Measurements from ENCODE around the gene PARD6G. TPM values are rescaled to one million over a fixed set of nuclear protein-coding genes. Genes with fewer than 3 reads are reported as not detected.

Gene PARD6G
- total RNA-seq, 2 donors from 2014 or later: not detected

DNA sequence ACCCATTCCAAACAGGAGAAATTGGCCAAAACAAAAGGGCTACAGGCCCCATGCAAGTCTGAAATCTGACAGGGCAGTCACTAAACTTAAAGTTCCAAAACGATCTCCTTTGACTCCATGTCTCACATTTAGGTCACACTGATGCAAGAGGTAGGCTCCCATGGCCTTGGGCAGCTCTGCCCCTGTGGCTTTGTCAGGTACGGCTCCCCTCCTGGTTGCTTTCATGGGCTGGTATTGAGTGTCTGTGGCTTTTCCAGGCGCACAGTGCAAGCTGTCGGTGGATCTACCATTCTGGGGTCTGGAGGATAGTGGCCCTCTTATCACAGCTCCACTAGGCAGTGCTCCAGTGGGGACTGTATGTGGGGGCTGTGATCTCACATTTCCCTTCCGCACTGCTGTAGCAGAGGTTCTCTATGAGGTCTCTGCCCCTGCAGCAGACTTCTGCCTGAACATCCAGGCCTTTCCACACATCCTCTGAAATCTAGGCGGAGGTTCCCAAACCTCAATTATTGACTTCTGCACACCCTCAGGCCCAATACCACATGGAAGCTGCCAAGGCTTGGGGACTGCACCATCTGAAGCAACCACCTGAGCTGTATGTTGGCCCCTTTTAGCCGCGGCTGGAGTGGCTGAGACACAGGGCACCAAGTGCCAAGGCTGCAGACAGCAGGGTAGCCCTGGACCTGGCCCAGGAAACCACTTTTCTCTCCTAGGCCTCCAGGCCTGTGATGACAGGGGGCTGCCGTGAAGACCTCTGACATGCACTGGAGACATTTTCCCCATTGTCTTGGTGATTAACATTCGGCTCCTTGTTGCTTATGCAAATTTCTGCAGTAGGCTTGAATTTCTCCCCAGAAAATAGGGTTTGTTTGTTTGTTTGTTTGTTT is 28.7 kb downstream of the PARD6G start:
- Mint-ChIP-seq H3K4me1 (ENCODE audit: low read depth in 2 of 2) (no peaks in the 10 kb centered on the region), H3K27me3 (peaks cover 11 to 35% of the 10 kb centered on the region in 2 donors), H3K4me3 (no peak overlapping the region), H3K36me3 (no peaks in the 10 kb centered on the region), H3K27ac (no peak overlapping the region), H3K9me3 (no peaks in the 10 kb centered on the region)
- no peak for DNase-seq (ENCODE audit: low spot score)
- ATAC-seq: no peak

DNA sequence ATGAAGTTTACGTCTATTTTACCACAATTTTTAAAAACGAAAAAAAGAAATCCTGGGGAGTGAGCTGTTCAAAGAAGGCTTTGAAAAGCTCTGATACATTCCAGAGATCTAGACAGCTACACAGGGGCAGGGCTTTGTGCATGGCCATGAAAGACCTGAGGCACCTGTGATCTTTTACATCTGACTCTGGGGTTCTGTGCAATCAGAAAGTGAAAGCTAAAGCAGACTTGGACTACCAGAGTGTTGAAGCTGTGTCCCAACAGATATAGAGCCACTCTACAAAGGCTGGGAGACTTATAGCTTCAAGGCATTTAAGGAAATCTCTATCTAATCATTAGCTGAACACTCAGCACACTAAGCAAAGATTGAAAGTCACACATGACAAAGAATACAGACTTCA is 34.1 kb downstream of the PARD6G start:
- Mint-ChIP-seq H3K4me3 (no peak overlapping the region), H3K27me3 (peaks cover 14 to 42% of the 10 kb centered on the region in 2 donors), H3K4me1 (ENCODE audit: low read depth in 2 of 2) (no peaks in the 10 kb centered on the region), H3K27ac (no peak overlapping the region), H3K36me3 (no peaks in the 10 kb centered on the region), H3K9me3 (no peaks in the 10 kb centered on the region)
- ATAC-seq: no peak
- DNase-seq (ENCODE audit: low spot score): no peak

DNA sequence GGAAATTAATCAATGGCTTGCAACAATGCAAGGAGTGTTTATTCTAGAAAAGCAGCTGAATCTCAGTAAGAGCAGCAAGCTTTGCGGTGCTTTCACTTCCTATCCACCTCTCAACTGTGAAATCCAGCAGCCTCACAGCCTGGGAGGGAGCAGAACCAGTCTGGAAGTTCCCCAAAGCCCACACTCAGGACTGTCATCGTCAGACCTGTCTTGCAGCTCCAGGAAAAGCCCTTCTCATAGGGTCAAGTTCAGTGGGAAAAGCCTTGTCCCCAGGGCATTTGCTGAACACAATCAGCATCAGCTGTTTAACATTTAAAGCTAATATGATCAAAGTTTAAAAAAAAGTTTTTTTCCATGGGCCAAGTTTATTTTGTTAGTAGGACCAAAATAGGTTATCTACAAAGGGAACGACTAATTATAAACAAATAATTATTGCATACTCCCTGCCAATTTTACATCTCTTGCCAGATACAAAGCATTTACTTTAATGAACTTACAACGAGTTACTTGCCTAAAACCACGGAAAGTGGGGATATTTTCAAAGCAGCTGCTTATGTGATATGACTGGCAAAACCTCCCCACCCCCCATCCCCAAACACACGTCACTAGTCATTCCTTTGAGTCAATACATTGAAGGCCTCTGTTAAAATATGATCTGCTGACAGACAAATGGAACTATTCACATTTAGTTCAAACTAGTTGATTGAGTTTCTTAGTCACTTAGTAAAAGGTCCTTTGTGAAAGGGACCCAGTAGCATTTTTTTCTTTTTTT is 36.8 kb downstream of the PARD6G start:
- no peak for DNase-seq (ENCODE audit: low spot score)
- Mint-ChIP-seq H3K27ac (no peak overlapping the region), H3K9me3 (no peaks in the 10 kb centered on the region), H3K4me3 (no peak overlapping the region), H3K27me3 (peaks cover 16 to 35% of the 10 kb centered on the region in 2 donors), H3K36me3 (no peaks in the 10 kb centered on the region), H3K4me1 (ENCODE audit: low read depth in 2 of 2) (no peaks in the 10 kb centered on the region)
- ATAC-seq: no peak

DNA sequence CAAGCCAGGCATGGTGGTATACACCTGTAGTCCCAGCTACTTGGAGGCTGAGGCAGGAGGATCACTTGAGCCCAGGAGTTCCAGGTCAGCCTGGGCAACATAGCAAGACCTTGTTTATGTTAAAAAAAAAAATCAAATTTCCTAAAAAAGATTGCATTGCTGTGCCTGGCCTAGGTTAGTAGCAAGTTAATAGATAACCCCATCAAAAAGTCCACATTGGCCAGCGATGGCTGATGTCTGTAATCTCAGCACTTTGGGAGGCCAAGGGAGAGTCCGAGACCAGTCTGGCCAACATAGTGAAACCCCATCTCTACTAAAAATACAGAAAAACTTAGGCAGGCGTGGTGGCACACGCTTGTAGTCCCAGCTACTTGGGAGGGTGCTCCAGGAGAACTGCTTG is 38.7 kb downstream of the PARD6G start:
- no peak for ATAC-seq

DNA sequence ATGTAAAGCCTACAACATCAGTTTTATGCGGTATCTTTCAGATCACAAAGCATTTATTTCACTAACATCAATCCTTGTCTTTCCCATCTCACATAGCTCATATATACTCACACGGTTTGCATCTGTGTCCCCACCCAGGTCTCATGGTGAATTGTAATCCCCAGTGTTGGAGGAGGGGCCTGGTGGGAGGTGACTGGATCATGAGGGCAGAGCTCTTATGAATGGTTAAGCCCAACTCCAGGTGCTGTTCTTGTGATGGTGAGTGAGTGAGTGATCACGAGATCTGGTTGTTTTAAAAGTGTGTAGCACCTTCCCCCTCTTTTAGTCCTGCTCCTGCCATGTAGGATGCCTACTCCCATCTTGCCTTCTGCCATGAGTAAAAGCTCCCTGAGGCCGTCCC is 42.0 kb downstream of the PARD6G start:
- no peak for ATAC-seq
- no peak overlapping the region for H3K27ac Mint-ChIP-seq
- H3K36me3 Mint-ChIP-seq: no peaks in the 10 kb centered on the region
- H3K4me3 Mint-ChIP-seq: no peak overlapping the region
- peaks cover 3 to 14% of the 10 kb centered on the region in 2 donors for H3K4me1 Mint-ChIP-seq (ENCODE audit: low read depth in 2 of 2)
- no peaks in the 10 kb centered on the region for H3K9me3 Mint-ChIP-seq
- no peak for DNase-seq (ENCODE audit: low spot score)
- H3K27me3 Mint-ChIP-seq: peaks cover 15 to 36% of the 10 kb centered on the region in 2 donors

More for the DNA sequence above, 38.7 kb downstream of the PARD6G start:
- Mint-ChIP-seq H3K4me1 (ENCODE audit: low read depth in 2 of 2) (no peaks in the 10 kb centered on the region), H3K27ac (no peak overlapping the region), H3K36me3 (no peaks in the 10 kb centered on the region), H3K4me3 (no peak overlapping the region), H3K27me3 (peaks cover 19 to 27% of the 10 kb centered on the region in 2 donors), H3K9me3 (no peaks in the 10 kb centered on the region)
- no peak for DNase-seq (ENCODE audit: low spot score)

DNA sequence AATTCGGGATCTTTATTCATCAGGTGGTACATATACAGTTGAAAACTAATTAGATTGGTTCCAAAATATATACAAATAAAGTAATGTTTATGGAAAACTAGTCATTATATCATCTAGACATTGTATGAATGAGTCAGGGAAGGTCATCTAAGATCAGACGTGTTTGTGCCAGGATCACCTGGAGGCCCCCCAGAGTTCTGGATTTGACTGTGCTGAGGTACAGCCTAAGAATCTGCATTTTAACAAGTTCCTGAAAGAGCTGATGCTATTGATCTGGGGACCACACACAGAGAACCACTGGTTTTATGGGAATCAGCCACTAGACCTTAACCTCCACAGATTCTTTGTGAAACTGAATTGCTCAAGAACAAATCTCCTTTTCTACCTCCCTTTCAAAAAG is 43.2 kb downstream of the PARD6G start:
- Mint-ChIP-seq H3K27me3 (peaks cover 18 to 39% of the 10 kb centered on the region in 2 donors), H3K9me3 (no peaks in the 10 kb centered on the region), H3K4me1 (ENCODE audit: low read depth in 2 of 2) (peaks cover 5 to 16% of the 10 kb centered on the region in 2 donors), H3K4me3 (no peak overlapping the region), H3K27ac (no peak overlapping the region), H3K36me3 (no peaks in the 10 kb centered on the region)
- no peak for DNase-seq (ENCODE audit: low spot score)
- no peak for ATAC-seq

DNA sequence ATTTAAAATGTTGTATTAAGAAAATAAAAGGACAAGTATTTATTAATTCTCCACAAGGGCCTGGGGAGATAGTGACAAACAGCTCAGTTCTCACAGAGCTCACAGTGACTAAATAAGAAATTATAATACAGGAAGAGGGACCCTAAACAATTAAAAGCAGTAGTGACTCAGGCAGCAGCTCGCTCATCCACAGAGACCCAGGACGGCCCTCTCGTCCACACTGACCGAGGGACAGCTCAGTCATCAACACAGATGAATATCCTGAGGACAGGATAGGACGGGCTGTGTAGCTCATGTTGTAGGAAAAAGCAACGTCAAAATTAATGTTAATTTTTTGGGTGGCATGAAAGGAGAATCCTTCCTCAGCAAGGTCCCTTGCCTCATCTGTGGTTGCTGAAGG is 44.1 kb downstream of the PARD6G start:
- H3K4me3 Mint-ChIP-seq: peak overlapping the region; percentile 63
- ATAC-seq (peak in 1 of 2 donors; percentile 54), DNase-seq (ENCODE audit: low spot score) (no peak)
- no peaks in the 10 kb centered on the region for H3K9me3 Mint-ChIP-seq
- no peak overlapping the region for H3K27ac Mint-ChIP-seq
- peaks cover 17 to 40% of the 10 kb centered on the region in 2 donors for H3K27me3 Mint-ChIP-seq
- peaks cover 5 to 16% of the 10 kb centered on the region in 2 donors for H3K4me1 Mint-ChIP-seq (ENCODE audit: low read depth in 2 of 2)
- H3K36me3 Mint-ChIP-seq: no peaks in the 10 kb centered on the region

DNA sequence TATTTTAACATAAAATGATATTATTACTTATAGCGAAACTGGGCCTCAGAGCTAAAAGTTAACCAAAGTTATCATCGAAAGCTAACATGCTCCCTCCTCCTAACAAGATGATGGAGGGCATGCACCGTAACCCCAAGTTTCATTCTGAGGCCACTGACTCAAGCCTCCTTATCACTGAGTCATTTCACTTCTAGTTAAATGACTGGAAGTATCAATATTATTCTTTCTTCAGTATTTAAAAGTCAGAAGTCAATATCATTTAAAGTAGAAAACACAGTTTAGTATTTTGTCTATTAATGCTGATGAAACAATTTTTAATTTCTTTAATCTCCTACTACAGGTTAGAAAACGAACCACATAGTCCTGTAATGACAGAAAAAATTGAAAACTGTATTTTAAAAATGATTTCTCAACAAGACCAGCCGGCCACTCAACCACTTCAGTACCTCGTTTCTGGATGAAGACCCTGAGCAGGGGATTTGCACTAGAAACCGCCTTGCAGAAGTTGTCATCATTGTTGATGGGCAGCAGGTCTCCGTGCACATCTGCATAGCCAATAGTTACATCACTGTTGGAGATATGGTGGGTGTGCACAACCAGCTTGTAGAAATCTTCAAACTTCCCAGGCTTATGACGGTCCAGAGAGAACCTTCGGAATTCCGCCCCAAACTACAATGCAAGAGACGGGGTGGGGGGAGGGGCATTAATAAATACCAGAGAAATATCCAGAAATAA is 44.9 kb downstream of the PARD6G start:
- ATAC-seq (peak; percentile 76 to 88), DNase-seq (ENCODE audit: low spot score) (no peak)
- no peak overlapping the region for H3K27ac Mint-ChIP-seq
- H3K27me3 Mint-ChIP-seq: peaks cover 15 to 47% of the 10 kb centered on the region in 2 donors
- peaks cover 5 to 16% of the 10 kb centered on the region in 2 donors for H3K4me1 Mint-ChIP-seq (ENCODE audit: low read depth in 2 of 2)
- no peaks in the 10 kb centered on the region for H3K36me3 Mint-ChIP-seq
- H3K4me3 Mint-ChIP-seq: peak overlapping the region; percentile 63
- no peaks in the 10 kb centered on the region for H3K9me3 Mint-ChIP-seq

DNA sequence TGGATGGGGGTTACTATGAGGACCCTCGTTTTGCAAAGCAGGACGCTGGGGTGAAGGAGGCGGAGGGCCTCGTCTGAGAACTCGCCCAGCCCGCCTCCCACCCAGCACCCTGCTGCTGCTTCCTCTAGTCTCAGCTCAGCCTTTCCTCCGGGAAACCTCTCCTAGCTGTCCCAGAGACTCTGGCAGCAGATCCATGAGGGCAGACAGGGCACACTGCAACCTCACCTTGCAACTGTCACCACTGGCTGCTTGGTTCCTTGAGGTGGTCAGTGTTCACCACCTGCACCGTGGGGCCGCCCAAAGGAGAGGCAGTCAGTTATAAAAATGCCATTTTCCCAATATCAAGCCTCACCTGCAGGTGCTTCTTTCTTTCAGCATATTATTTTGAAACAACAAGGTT is 45.6 kb downstream of the PARD6G start:
- H3K27ac Mint-ChIP-seq: no peak overlapping the region
- peak in 1 of 2 donors; percentile 54 for ATAC-seq

DNA sequence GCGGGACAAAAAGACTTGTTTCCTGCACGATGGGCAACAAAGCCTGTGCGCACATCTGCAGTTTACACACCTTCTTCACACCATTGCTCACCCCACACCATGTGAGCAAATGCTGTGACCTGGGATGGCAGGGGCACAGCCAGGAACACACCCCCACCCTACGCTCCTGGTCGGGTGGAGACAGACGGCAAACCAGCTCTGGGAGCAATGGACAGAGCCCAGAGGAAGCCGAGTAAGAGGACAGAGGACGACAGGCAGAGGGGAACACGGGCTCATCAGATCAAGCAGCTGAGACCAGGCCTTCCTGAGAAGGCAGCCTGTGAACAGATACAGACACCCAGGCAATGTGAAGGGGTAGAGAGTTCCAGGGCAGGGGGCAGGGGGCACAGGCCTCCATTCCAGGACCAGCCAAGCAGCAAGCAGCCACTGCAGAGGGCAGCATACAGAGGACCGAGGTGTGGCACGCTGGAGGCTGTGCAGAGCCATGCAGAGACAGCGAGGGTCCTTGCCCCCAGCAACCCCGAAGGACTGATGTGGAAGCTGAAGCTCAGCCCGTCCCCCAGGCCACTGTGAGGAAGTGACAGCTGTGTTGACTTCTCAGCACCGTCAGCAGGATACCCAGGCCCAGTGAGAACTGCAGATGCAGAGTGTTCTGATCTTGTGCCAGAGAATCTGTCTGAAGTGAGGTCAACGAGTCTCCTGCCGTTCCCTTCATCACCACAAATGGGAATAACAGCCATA is 46.2 kb downstream of the PARD6G start:
- H3K36me3 Mint-ChIP-seq: no peaks in the 10 kb centered on the region
- ATAC-seq: no peak
- no peak for DNase-seq (ENCODE audit: low spot score)
- no peak overlapping the region for H3K27ac Mint-ChIP-seq
- peaks cover 15 to 54% of the 10 kb centered on the region in 2 donors for H3K27me3 Mint-ChIP-seq
- H3K4me3 Mint-ChIP-seq: no peak overlapping the region
- no peaks in the 10 kb centered on the region for H3K9me3 Mint-ChIP-seq
- H3K4me1 Mint-ChIP-seq (ENCODE audit: low read depth in 2 of 2): peaks cover 5 to 16% of the 10 kb centered on the region in 2 donors

More for the DNA sequence above, 45.6 kb downstream of the PARD6G start:
- H3K9me3 Mint-ChIP-seq: no peaks in the 10 kb centered on the region
- DNase-seq (ENCODE audit: low spot score): no peak
- H3K36me3 Mint-ChIP-seq: no peaks in the 10 kb centered on the region
- H3K4me3 Mint-ChIP-seq: peak overlapping the region; percentile 51
- H3K27me3 Mint-ChIP-seq: peaks cover 15 to 54% of the 10 kb centered on the region in 2 donors
- H3K4me1 Mint-ChIP-seq (ENCODE audit: low read depth in 2 of 2): peaks cover 5 to 16% of the 10 kb centered on the region in 2 donors

DNA sequence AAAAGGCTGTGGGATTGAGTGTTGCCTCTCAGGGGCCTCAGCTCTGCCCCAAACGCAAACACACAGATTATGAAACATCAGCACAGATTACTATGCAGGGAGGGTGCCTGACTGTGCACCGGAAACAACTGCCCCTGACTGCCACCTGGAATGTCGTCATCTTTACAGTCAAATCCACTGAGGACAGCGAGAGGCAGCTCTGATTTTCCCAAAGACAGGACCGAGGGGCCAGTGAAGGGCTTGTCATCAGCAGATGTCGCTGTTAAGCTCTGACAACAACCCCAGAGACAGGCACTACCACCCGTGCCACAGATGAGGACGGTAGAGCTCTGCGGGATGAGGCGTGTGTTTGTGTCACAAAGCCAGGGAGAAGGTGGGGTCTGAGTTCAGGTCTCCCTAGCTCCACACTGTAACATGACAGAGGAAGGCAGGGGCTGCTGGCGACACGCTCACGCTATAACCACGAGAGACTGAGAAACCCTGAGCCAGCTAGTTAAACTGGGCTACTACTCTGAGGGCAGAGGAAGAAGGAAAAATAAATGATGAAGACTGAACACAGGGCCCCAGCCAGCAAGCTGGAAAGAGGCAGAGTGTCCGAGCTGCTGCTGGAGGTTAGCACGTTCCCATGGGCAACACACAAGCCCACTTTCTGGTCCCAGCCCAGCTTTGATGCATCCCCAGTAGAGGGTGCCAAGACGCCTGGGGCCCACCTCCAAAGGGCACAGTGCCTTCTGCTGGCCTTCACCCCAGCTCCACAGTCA is 47.0 kb downstream of the PARD6G start:
- Mint-ChIP-seq H3K4me1 (ENCODE audit: low read depth in 2 of 2) (peaks cover 5 to 16% of the 10 kb centered on the region in 2 donors), H3K9me3 (no peaks in the 10 kb centered on the region), H3K27me3 (peaks cover 14 to 47% of the 10 kb centered on the region in 2 donors), H3K36me3 (no peaks in the 10 kb centered on the region), H3K27ac (no peak overlapping the region), H3K4me3 (no peak overlapping the region)
- DNase-seq (ENCODE audit: low spot score): no peak
- ATAC-seq: no peak

DNA sequence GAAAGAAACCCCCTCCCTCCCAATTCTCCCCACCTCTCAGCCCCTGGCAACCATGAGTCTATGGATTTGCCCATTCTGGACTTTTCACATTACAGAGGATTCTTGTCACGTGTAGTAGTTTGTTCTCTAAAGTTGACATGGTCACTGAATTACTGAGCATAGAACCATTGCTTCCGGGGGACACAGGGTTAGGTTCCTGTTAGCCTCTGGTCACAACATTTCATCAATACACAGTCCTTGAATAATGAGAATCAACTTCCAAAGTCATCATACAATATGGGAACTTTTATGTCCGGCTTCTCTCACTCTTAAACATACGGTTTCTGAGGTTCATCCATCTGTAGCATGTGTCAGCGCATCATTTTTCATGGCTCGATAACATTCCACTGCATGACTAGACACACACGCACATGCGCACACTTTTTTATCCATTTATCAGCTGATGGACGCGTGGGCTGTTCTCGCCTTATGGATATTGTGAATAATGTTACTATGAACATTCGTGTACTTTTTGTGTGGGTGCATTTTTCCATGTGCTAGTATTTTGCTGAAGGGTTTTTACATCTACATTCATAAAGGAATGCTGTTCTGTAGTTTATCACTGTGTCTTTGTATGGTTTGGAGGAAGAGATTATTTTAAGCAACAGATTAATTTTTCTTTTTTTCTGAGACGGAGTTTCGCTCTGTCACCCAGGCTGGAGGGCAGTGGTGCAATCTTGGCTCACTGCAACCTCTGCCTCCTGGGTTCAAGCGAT is 48.1 kb downstream of the PARD6G start:
- no peak for DNase-seq (ENCODE audit: low spot score)
- Mint-ChIP-seq H3K27ac (no peak overlapping the region), H3K9me3 (no peaks in the 10 kb centered on the region), H3K4me1 (ENCODE audit: low read depth in 2 of 2) (peaks cover 5 to 21% of the 10 kb centered on the region in 2 donors), H3K36me3 (no peaks in the 10 kb centered on the region), H3K27me3 (peaks cover 13 to 53% of the 10 kb centered on the region in 2 donors), H3K4me3 (no peak overlapping the region)
- no peak for ATAC-seq

Measured in natural killer cell treated with Interleukin-12 subunit alpha and Interleukin-12 subunit beta and Interleukin-15 and Interleukin-18, amount 100 ng/mL, for 72 hours (primary cell).